Mesenchymal stem cell (in vitro differentiated cells and primary cell): ENCODE measurements around the gene WDR4.
"Not testable (repeated sequence)": the region's sequence is repeated elsewhere in the genome, so short reads cannot be mapped to it uniquely, and the experiment has no call there.

Experiments
- DNase-seq: peaks from one replicate; pipeline ENCODE4 v3.0.0-alpha.2; 2013
- H2AFZ ChIP-seq: one replicate; pipeline ENCODE4 v1.6.1; 2013; ENCODE audit warnings: low read depth, mild to moderate bottlenecking, control low read depth, inconsistent platforms, low read length, moderate library complexity
- H2AK5ac ChIP-seq: 2 replicates; pipeline ENCODE4 v1.6.1; 2013; ENCODE audit warnings: low read length, moderate library complexity, mild to moderate bottlenecking, inconsistent platforms; ENCODE audit not compliant: severe bottlenecking
- H2BK120ac ChIP-seq: one replicate; pipeline ENCODE4 v1.6.1; 2013; ENCODE audit warnings: low read depth, mild to moderate bottlenecking, inconsistent platforms, low read length, moderate library complexity
- H2BK12ac ChIP-seq, 2 experiments: one replicate each; pipeline ENCODE4 v1.6.1; 2013; ENCODE audit warnings: inconsistent platforms in 2 of 2, low read length in 2 of 2, mild to moderate bottlenecking in 2 of 2, moderate library complexity in 2 of 2, control low read depth in 1 of 2
- H2BK15ac ChIP-seq: one replicate; pipeline ENCODE4 v1.6.1; 2013; ENCODE audit warnings: mild to moderate bottlenecking, low read depth, inconsistent platforms; ENCODE audit not compliant: poor library complexity, severe bottlenecking
- H2BK5ac ChIP-seq: 2 replicates; pipeline ENCODE4 v1.6.1; 2013; ENCODE audit warnings: low read depth, mild to moderate bottlenecking, low read length, control low read depth, inconsistent platforms; ENCODE audit not compliant: poor library complexity, severe bottlenecking
- H3K14ac ChIP-seq, 2 experiments: one replicate each; pipeline ENCODE4 v1.6.1; 2013; ENCODE audit warnings: inconsistent platforms in 2 of 2, low read length in 2 of 2, control low read depth in 1 of 2, mild to moderate bottlenecking in 1 of 2, moderate library complexity in 1 of 2
- H3K18ac ChIP-seq, 2 experiments: one replicate each; pipeline ENCODE4 v1.6.1; 2013; ENCODE audit warnings: inconsistent platforms in 2 of 2, low read length in 2 of 2, control low read depth in 1 of 2, low read depth in 1 of 2, mild to moderate bottlenecking in 1 of 2
- H3K23ac ChIP-seq, 2 experiments: one replicate each; pipeline ENCODE4 v1.6.1; 2013; ENCODE audit warnings: inconsistent platforms in 2 of 2, low read length in 2 of 2, mild to moderate bottlenecking in 2 of 2, moderate library complexity in 2 of 2, control low read depth in 1 of 2
- H3K27ac ChIP-seq: 2 replicates; pipeline ENCODE4 v1.5.1; 2013; ENCODE audit warnings: mild to moderate bottlenecking, moderate library complexity, low read length, control low read depth, inconsistent platforms; ENCODE audit not compliant: poor library complexity, severe bottlenecking
- H3K27me3 ChIP-seq, 2 experiments: 2 replicates each; pipeline versions ENCODE4 v1.6.1 to v1.7.0; 2013; ENCODE audit warnings: low read length in 2 of 2, mild to moderate bottlenecking in 2 of 2, moderate library complexity in 2 of 2, control low read depth in 1 of 2, inconsistent platforms in 1 of 2; ENCODE audit not compliant: control insufficient read depth in 1 of 2, insufficient read depth in 1 of 2
- H3K36me3 ChIP-seq, 2 experiments: 2 replicates each; pipeline versions ENCODE4 v1.6.1 to v1.7.0; 2013; ENCODE audit warnings: low read length in 2 of 2, control low read depth in 1 of 2, inconsistent platforms in 1 of 2, low read depth in 1 of 2, mild to moderate bottlenecking in 1 of 2; ENCODE audit not compliant: insufficient read depth in 2 of 2, control insufficient read depth in 1 of 2
- H3K4ac ChIP-seq, 2 experiments: one replicate each; pipeline ENCODE4 v1.6.1; 2013; ENCODE audit warnings: inconsistent platforms in 2 of 2, low read length in 2 of 2, mild to moderate bottlenecking in 2 of 2, moderate library complexity in 2 of 2, control low read depth in 1 of 2, low read depth in 1 of 2
- H3K4me1 ChIP-seq: 2 replicates; pipeline ENCODE4 v1.6.1; 2013; ENCODE audit warnings: low read depth, low read length, control low read depth; ENCODE audit not compliant: control insufficient read depth, insufficient read depth
- H3K4me2 ChIP-seq: 2 replicates; pipeline ENCODE4 v1.6.1; 2013; ENCODE audit warnings: low read length, mild to moderate bottlenecking, inconsistent platforms; ENCODE audit not compliant: poor library complexity, severe bottlenecking
- H3K4me3 ChIP-seq, 2 experiments: 2 replicates each; pipeline versions ENCODE4 v1.5.1 to v1.7.0; 2013; ENCODE audit warnings: low read length in 2 of 2, mild to moderate bottlenecking in 2 of 2, control low read depth in 1 of 2, low read depth in 1 of 2; ENCODE audit not compliant: insufficient read depth in 1 of 2
- H3K79me1 ChIP-seq: replicated peaks from 2 replicates; pipeline ENCODE4 v1.6.1; 2013; ENCODE audit warnings: mild to moderate bottlenecking, control low read depth, low read length, inconsistent platforms; ENCODE audit not compliant: poor library complexity, severe bottlenecking
- H3K9ac ChIP-seq: 2 replicates; pipeline ENCODE4 v1.7.0; 2013; ENCODE audit warnings: mild to moderate bottlenecking, low read length, moderate library complexity
- H3K9me3 ChIP-seq: 2 replicates; pipeline ENCODE4 v1.7.0; 2013; ENCODE audit warnings: mild to moderate bottlenecking, low read length; ENCODE audit not compliant: control insufficient read depth
- H4K8ac ChIP-seq: one replicate; pipeline ENCODE4 v1.6.1; 2013; ENCODE audit warnings: inconsistent platforms, mild to moderate bottlenecking, low read length, moderate library complexity
- H4K91ac ChIP-seq: one replicate; pipeline ENCODE4 v1.6.1; 2013; ENCODE audit warnings: mild to moderate bottlenecking, low read length, inconsistent platforms
- WGBS: methylation state at CpG from one replicate; pipeline ENCODE4 v1.1.7; 2013; ENCODE audit warnings: mixed read lengths; 5-methylcytosine and 5-hydroxymethylcytosine counted together

The WDR4 gene

GRCh38 chr21:42918291-42918690 lies 39.0 kb upstream of the WDR4 start:
- Histone ChIP-seq H3K23ac (no peak overlapping the region), H3K14ac (no peak overlapping the region), H2AK5ac (no peak overlapping the region), H2BK5ac (no peak overlapping the region), H3K9ac (no peak overlapping the region), H3K79me1 (no peaks in the 10 kb centered on the region), H3K9me3 (no peaks in the 10 kb centered on the region), H4K91ac (no peak overlapping the region), H2BK120ac (no peak overlapping the region), H2BK15ac (no peak overlapping the region), H2AFZ (no peak overlapping the region), H3K4me1 (peaks cover 5% of the 10 kb centered on the region), H4K8ac (no peak overlapping the region), H3K18ac (no peak overlapping the region), H3K27ac (no peak overlapping the region), H3K27me3 (no peaks in the 10 kb centered on the region), H3K36me3 (peaks cover under 1 to 8% of the 10 kb centered on the region in 2 experiments), H3K4me2 (no peak overlapping the region), H2BK12ac (no peak overlapping the region), H3K4ac (no peak overlapping the region), H3K4me3 (no peak overlapping the region)
- DNase-seq = no peak
- WGBS = 100% methylated on average over 3 of the region's 6 CpGs

- no peak overlapping the region for H4K8ac ChIP-seq
- H3K27ac ChIP-seq = no peak overlapping the region
- no peaks in the 10 kb centered on the region for H3K27me3 ChIP-seq
- H3K79me1 ChIP-seq = peaks cover 11% of the 10 kb centered on the region
- H2AK5ac ChIP-seq = peak overlapping the region; percentile 35
- H2BK12ac ChIP-seq = no peak overlapping the region
- H3K36me3 ChIP-seq = peaks cover 41 to 42% of the 10 kb centered on the region in 2 experiments
- H3K4me3 ChIP-seq = no peak overlapping the region
- no peak overlapping the region for H2BK120ac ChIP-seq
- no peak overlapping the region for H3K9ac ChIP-seq
- H2AFZ ChIP-seq = no peak overlapping the region
- 80% methylated on average over 7 of the region's 7 CpGs for WGBS
- DNase-seq = no peak
- no peak overlapping the region for H3K23ac ChIP-seq
- no peak overlapping the region for H2BK15ac ChIP-seq
- H3K9me3 ChIP-seq = no peaks in the 10 kb centered on the region
- H3K4ac ChIP-seq = no peak overlapping the region
- no peak overlapping the region for H3K18ac ChIP-seq
- no peak overlapping the region for H2BK5ac ChIP-seq
- no peak overlapping the region for H3K4me2 ChIP-seq
- peaks cover 7% of the 10 kb centered on the region for H3K4me1 ChIP-seq
- H3K14ac ChIP-seq = no peak overlapping the region
- no peak overlapping the region for H4K91ac ChIP-seq
Measured at GRCh38 chr21:42913476-42913875, 34.1 kb upstream of the WDR4 start.

- not testable (repeated sequence) for H3K4me3 ChIP-seq, H3K23ac ChIP-seq, H4K8ac ChIP-seq, H3K9me3 ChIP-seq, H4K91ac ChIP-seq, H3K4ac ChIP-seq, H2BK120ac ChIP-seq, H2AFZ ChIP-seq, H3K18ac ChIP-seq, H2AK5ac ChIP-seq, H2BK12ac ChIP-seq, H3K27me3 ChIP-seq, H3K4me2 ChIP-seq, H3K27ac ChIP-seq, H3K9ac ChIP-seq, H2BK15ac ChIP-seq, H3K14ac ChIP-seq, H2BK5ac ChIP-seq, H3K4me1 ChIP-seq, DNase-seq
- WGBS = 98% methylated on average over 6 of the region's 6 CpGs
- H3K36me3 ChIP-seq = peaks cover 47 to 52% of the 10 kb centered on the region in 2 experiments
- peaks cover 16% of the 10 kb centered on the region for H3K79me1 ChIP-seq
Measured at GRCh38 chr21:42911920-42912319, 32.6 kb upstream of the WDR4 start.

GRCh38 chr21:42908484-42908883 lies 29.1 kb upstream of the WDR4 start:
- not testable (repeated sequence) for H2BK12ac ChIP-seq, H2AK5ac ChIP-seq, H3K27me3 ChIP-seq, H4K91ac ChIP-seq, H2BK15ac ChIP-seq, H3K9me3 ChIP-seq, H3K4ac ChIP-seq, H4K8ac ChIP-seq, H3K14ac ChIP-seq, H3K23ac ChIP-seq, H3K27ac ChIP-seq, H2BK120ac ChIP-seq, H3K4me2 ChIP-seq, H2AFZ ChIP-seq, DNase-seq, H3K4me1 ChIP-seq, H3K18ac ChIP-seq, H3K4me3 ChIP-seq, H2BK5ac ChIP-seq, H3K9ac ChIP-seq
- peaks cover 73 to 77% of the 10 kb centered on the region in 2 experiments for H3K36me3 ChIP-seq
- H3K79me1 ChIP-seq = peaks cover 28% of the 10 kb centered on the region
- WGBS = 98% methylated on average over 9 of the region's 9 CpGs
